ENCODE data around the gene PSME3IP1.

The PSME3IP1 gene, protein sequence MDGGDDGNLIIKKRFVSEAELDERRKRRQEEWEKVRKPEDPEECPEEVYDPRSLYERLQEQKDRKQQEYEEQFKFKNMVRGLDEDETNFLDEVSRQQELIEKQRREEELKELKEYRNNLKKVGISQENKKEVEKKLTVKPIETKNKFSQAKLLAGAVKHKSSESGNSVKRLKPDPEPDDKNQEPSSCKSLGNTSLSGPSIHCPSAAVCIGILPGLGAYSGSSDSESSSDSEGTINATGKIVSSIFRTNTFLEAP

DNA sequence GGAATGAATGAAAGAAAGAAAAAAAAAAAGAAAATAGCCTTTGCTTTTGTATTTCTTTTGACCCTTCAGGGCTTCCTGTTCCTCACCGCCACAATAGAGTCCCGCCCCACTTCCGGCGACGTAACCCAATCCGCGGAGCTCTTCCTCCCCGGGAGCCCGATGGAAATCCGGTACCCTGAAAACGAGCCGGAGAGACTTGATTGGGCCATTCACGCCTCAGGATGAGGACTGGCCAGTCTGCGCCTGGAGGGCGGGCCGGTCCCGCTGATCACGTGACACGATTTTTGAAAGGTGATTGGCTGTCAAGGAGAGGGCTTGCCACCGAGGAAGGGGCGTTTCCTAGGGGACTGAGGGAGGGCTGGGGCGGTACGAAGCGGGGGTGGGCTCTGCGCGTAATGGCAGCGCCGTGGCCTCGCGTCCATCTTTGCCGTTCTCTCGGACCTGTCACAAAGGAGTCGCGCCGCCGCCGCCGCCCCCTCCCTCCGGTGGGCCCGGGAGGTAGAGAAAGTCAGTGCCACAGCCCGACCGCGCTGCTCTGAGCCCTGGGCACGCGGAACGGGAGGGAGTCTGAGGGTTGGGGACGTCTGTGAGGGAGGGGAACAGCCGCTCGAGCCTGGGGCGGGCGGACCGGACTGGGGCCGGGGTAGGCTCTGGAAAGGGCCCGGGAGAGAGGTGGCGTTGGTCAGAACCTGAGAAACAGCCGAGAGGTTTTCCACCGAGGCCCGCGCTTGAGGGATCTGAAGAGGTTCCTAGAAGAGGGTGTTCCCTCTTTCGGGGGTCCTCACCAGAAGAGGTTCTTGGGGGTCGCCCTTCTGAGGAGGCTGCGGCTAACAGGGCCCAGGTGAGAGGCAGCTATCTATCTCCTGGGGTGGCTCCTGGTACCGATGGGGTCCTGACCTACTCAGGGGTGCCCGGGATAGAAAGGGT lies at the start of gene PSME3IP1, which contains the start of gene RSPRY1:
Gene PSME3IP1, minus strand, starts transcription at position 95 of the 927 bp plus-strand sequence. CDS start 12,185 bp downstream, outside the sequence.
Gene RSPRY1, plus strand, starts transcription at position 385 of the 927 bp plus-strand sequence. CDS start 18,330 bp downstream, outside the sequence.
- H3K27me3 Mint-ChIP-seq (ENCODE audit: low read depth), result no peaks in the 10 kb centered on the region
- H3K4me1 Mint-ChIP-seq, result peaks cover 46% of the 10 kb centered on the region
- TF ChIP-seq, protein P1, sequence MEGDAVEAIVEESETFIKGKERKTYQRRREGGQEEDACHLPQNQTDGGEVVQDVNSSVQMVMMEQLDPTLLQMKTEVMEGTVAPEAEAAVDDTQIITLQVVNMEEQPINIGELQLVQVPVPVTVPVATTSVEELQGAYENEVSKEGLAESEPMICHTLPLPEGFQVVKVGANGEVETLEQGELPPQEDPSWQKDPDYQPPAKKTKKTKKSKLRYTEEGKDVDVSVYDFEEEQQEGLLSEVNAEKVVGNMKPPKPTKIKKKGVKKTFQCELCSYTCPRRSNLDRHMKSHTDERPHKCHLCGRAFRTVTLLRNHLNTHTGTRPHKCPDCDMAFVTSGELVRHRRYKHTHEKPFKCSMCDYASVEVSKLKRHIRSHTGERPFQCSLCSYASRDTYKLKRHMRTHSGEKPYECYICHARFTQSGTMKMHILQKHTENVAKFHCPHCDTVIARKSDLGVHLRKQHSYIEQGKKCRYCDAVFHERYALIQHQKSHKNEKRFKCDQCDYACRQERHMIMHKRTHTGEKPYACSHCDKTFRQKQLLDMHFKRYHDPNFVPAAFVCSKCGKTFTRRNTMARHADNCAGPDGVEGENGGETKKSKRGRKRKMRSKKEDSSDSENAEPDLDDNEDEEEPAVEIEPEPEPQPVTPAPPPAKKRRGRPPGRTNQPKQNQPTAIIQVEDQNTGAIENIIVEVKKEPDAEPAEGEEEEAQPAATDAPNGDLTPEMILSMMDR (IDR thresholded peaks at IDR 0.05; ENCODE audit: unreplicated experiment in 3 of 3), result no peak
- peaks cover 2% of the 10 kb centered on the region for H3K36me3 Mint-ChIP-seq (ENCODE audit: low read depth)
- peak within 1 kb of the TSS; percentile 98 to 99 (median 99) for H3K4me3 Mint-ChIP-seq
- H3K9me3 Mint-ChIP-seq, result peaks cover 2% of the 10 kb centered on the region
- peak within 1 kb of the TSS; percentile 89 to 98 (median 98) for H3K27ac Mint-ChIP-seq

DNA sequence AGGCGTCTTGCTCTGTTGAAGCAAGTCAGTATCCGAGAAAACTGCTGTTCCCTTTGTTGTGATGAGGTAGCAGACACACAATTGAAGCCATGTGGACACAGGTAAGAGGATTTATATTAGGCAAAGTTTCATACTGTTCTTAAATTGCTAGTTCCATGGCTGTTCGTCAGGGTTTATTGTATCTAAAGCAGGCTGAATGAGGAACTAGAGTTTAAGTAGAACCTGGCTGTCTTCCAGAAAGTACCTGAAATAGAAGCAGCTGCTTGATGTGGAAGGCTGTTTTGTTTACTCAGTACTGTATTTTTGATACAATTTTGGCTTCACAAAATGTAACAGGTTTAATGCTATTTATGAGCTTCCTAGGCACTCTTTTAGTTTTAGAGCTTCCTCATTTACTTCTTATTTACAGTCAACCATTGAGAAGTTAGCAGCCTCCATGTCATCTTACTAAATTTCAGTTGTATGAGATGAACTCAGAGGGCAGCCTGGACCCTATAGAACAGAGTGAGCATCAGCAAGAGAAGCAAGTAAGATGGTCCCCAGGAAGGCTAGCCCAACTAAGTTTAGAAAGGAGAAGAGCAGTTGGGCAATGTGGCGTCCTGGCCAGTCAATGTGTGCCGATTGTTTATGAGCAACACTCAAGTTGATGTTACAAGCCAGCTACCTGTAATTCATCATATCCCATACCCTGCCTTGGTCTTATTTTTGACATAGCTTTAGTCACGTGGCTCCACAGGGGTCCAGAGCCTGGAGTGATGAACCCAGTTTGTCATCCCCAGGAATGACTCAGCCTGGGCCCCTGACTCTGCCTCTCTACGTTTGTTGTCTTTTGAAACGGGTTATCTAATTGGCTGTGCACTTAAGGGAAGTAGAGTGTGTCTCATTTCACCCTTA lies 49.5 kb upstream of the PSME3IP1 start:
- Mint-ChIP-seq H3K27me3 (ENCODE audit: low read depth) (no peaks in the 10 kb centered on the region), H3K4me1 (peaks cover 41% of the 10 kb centered on the region), H3K4me3 (no peak overlapping the region), H3K36me3 (ENCODE audit: low read depth) (peaks cover 74% of the 10 kb centered on the region), H3K27ac (peak overlapping the region in 2 of 3 experiments; percentile 4 to 23), H3K9me3 (no peaks in the 10 kb centered on the region)
- TF ChIP-seq, protein P1 (IDR thresholded peaks at IDR 0.05; ENCODE audit: unreplicated experiment in 3 of 3), result no peak

DNA sequence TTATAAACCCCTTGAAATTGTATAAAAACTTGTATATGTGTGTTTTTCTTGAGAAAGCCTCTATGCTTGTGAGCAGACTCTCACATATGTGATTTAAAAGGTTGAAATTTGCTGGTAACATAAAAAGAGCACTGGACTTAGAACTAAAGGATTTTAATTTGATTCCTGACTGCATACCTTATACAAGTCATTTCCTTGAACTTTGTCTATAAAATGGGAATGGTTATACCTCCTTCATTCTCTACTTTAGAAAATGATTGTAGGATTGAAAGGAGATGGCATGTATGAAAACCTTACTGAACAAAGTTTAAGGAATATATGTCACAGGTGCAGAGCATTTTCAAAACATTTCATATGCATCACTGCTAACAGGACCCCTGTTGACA lies 48.9 kb upstream of the PSME3IP1 start:
- no peak overlapping the region for H3K4me3 Mint-ChIP-seq
- TF ChIP-seq, protein P1 (IDR thresholded peaks at IDR 0.05; ENCODE audit: unreplicated experiment in 3 of 3), result no peak
- H3K36me3 Mint-ChIP-seq (ENCODE audit: low read depth), result peaks cover 74% of the 10 kb centered on the region
- no peaks in the 10 kb centered on the region for H3K27me3 Mint-ChIP-seq (ENCODE audit: low read depth)
- no peaks in the 10 kb centered on the region for H3K9me3 Mint-ChIP-seq
- no peak overlapping the region for H3K27ac Mint-ChIP-seq
- H3K4me1 Mint-ChIP-seq, result peaks cover 43% of the 10 kb centered on the region

DNA sequence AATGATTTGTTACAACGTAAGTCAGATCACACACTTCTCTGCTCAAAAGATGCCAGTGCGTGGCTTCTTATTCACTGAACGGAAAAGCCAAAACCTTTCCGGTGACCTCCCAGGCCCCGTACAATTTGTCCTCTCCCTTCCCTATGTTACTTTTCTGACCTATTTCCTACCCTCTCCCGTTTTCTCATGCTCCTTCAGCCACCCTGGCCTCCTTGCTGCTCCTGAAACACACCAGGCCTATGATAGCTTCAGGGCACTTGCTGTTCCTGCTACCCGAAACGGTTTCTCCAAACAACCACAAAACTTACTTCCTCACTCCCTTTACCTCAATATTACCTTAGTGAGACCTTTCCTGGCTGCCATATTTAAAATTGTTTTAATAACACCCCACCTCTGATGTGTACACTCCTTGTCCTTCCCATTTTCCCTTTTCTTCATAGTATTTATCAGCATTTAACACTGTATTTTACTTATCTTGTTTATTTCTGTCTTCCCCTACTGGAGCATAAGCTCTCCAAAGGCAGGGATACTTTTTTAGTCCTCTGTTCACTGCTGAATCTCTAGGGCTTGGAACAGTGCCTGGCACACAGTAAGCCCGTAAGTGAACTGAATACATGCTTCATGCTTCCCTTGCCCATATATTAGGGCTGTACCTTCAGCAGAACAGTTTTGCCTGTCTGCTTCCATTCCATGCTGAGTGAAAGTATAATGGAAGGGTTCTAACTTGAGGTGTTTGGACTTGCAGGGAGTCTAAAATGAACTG lies 48.3 kb upstream of the PSME3IP1 start:
- Mint-ChIP-seq H3K4me1 (peaks cover 43% of the 10 kb centered on the region), H3K27me3 (ENCODE audit: low read depth) (no peaks in the 10 kb centered on the region), H3K27ac (no peak overlapping the region), H3K4me3 (no peak overlapping the region), H3K36me3 (ENCODE audit: low read depth) (peaks cover 73% of the 10 kb centered on the region), H3K9me3 (no peaks in the 10 kb centered on the region)
- TF ChIP-seq, protein P1 (IDR thresholded peaks at IDR 0.05; ENCODE audit: unreplicated experiment in 3 of 3), result no peak

DNA sequence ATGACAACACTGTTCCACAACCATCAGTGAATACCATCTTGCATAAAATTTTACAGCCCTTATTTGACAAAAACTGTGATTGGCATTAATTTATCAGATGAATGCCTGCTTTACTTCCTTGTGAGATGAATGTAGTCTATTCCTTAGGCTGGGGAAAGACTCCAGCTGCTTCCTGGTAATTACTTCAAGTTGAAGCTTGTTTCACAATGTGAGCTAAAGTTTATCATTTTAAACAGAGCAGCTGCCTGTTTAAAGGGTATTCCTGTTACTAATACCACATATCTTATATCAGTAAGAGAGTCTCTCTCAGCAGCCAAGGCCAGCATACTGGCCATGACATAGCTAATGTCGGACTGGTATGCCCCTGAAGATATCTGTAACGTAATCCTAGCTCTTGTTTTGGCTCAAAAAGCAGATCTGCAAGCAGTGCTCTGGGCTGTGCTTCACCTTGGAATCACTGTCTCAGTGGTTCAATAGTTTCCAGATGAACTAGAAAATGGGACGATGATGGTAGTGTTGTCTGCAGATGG lies 46.0 kb upstream of the PSME3IP1 start:
- no peak overlapping the region for H3K27ac Mint-ChIP-seq
- TF ChIP-seq, protein P1 (IDR thresholded peaks at IDR 0.05; ENCODE audit: unreplicated experiment in 3 of 3), result no peak
- H3K9me3 Mint-ChIP-seq, result no peaks in the 10 kb centered on the region
- H3K4me3 Mint-ChIP-seq, result no peak overlapping the region
- H3K4me1 Mint-ChIP-seq, result peaks cover 45% of the 10 kb centered on the region
- no peaks in the 10 kb centered on the region for H3K27me3 Mint-ChIP-seq (ENCODE audit: low read depth)
- H3K36me3 Mint-ChIP-seq (ENCODE audit: low read depth), result peaks cover 74% of the 10 kb centered on the region

Measured in nephron (organoid).